Chondrocyte (in vitro differentiated cells): ENCODE data around the gene RCAN1. TPM values are rescaled to one million over a fixed set of nuclear protein-coding genes. Genes with fewer than 3 reads are reported as not detected.

Source experiments
- DNase-seq: peaks from one replicate; pipeline ENCODE4 v3.0.0; 2021; ENCODE audit warnings: mixed read lengths, low spot score
- H3K27ac Mint-ChIP-seq: one replicate; pipeline ENCODE4 v1.8.0; 2021; ENCODE audit warnings: mild to moderate bottlenecking, moderate library complexity, mixed read lengths; ENCODE audit not compliant: unreplicated experiment
- H3K27me3 Mint-ChIP-seq: 2 replicates; pipeline ENCODE4 v1.8.0; 2021; ENCODE audit warnings: low read depth, mixed read lengths
- H3K36me3 Mint-ChIP-seq: 2 replicates; pipeline ENCODE4 v1.8.0; 2021; ENCODE audit warnings: low read depth, mixed read lengths
- H3K4me1 Mint-ChIP-seq: 2 replicates; pipeline ENCODE4 v1.8.0; 2021; ENCODE audit warnings: low read depth, mild to moderate bottlenecking, mixed read lengths
- H3K4me3 Mint-ChIP-seq: one replicate; pipeline ENCODE4 v1.8.0; 2021; ENCODE audit warnings: mild to moderate bottlenecking, moderate library complexity, mixed read lengths; ENCODE audit not compliant: unreplicated experiment
- H3K9me3 Mint-ChIP-seq: 2 replicates; pipeline ENCODE4 v1.8.0; 2021; ENCODE audit warnings: low read depth, mixed read lengths
- CTCF ChIP-seq: fragments of 200-600 bp; sonication (generic); IDR thresholded peaks from 2 replicates; pipeline ENCODE4 v1.5.0; 2021; ENCODE audit warnings: antibody characterized with exemption, mild to moderate bottlenecking, moderate library complexity
- total RNA-seq: library from RNA; stranded (reverse); gene quantifications from 3 replicates; pipeline ENCODE4 v1.2.1, GENCODE V29; 2021

Gene RCAN1
- total RNA-seq, 1 donor from 2014 or later = 80.9 TPM

DNA sequence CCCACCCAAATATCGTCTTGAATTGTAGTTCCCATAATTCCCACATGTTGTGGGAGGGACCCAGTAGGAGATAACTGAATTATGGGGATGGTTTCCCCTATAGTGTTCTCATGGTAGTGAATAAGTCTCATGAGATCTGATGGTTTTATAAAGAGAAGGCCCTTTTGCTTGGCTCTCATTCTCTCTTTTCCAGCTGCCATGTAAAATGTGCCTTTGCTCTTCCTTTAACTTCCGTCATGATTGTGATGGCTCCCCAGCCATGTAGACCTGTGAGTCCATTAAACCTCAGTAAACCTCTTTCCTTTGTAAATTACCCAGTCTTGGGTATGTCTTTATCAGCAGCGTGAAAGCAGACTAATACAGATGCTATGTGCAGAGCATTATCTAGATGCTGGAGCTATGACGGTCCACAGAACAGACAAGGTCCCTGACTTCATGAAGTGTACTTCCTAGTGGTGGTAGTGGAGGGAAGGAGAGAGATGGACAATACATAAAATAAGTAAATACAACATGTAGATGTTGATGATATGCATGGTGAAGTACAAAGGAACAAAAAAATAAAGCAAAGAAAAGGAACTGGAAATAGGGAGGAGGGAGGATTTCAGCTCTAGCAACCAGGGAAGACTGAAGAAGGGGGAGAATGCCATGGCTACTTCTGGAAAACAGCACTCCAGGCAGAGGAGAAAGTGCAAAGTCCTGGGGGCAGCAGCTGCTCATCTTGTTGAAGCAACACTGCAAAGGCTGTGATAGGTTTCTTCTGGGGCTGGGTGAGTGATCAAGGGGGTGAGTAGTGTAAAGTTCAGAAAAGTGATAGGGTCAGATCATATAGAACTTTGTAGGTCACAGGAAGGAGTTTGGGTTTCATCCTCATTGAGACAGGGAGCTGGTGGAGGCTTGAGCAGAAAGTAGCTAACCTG lies 6.8 kb upstream of the RCAN1 start:
- no peak for DNase-seq
- Mint-ChIP-seq H3K27ac (no peak overlapping the region), H3K36me3 (no peaks in the 10 kb centered on the region), H3K4me1 (no peaks in the 10 kb centered on the region), H3K9me3 (no peaks in the 10 kb centered on the region), H3K4me3 (no peak overlapping the region), H3K27me3 (peaks cover 36% of the 10 kb centered on the region)
- TF ChIP-seq CTCF = no peak

GRCh38 chr21:34619841-34620665 lies 5.1 kb upstream of the RCAN1 start:
- Mint-ChIP-seq H3K27ac (no peak overlapping the region), H3K4me1 (peaks cover 5% of the 10 kb centered on the region), H3K9me3 (no peaks in the 10 kb centered on the region), H3K36me3 (no peaks in the 10 kb centered on the region), H3K4me3 (no peak overlapping the region), H3K27me3 (peaks cover 30% of the 10 kb centered on the region)
- no peak for DNase-seq
- TF ChIP-seq CTCF = no peak

GRCh38 chr21:34618941-34619340 lies 4.0 kb upstream of the RCAN1 start:
- no peak overlapping the region for H3K4me3 Mint-ChIP-seq
- H3K36me3 Mint-ChIP-seq = no peaks in the 10 kb centered on the region
- no peak for DNase-seq
- peaks cover 30% of the 10 kb centered on the region for H3K27me3 Mint-ChIP-seq
- peaks cover 8% of the 10 kb centered on the region for H3K4me1 Mint-ChIP-seq
- H3K27ac Mint-ChIP-seq = no peak overlapping the region
- TF ChIP-seq CTCF = no peak
- H3K9me3 Mint-ChIP-seq = no peaks in the 10 kb centered on the region

DNA sequence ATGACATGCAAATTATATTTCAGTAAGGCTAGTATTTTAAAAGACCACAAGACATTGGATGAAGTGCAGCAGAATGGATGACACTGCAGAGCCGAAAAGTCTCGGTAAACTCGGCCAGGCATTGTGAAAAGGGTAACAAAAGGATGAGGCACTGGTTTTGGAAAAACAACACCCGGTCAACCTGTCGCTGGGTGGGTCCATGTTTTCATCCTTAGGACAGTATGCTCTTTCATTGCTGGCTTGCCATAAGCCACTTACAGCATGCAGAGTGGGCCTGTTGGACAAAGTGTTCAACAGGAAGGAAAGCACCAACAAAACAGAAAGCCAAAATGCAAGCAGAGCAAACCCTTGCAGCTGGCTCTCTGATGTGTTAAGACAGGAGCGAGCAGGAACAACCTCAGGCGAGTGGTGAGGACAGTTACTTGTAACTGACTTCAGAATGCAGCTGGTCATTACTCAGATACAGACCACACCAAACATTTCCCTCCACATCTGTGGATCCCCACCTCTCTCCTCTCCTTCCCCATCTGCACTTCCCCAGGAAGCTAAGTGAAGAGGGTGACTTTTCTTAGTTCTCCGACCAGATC lies 2.9 kb upstream of the RCAN1 start:
- no peak for DNase-seq
- H3K4me3 Mint-ChIP-seq = no peak overlapping the region
- TF ChIP-seq CTCF = no peak
- H3K27me3 Mint-ChIP-seq = peaks cover 19% of the 10 kb centered on the region
- no peak overlapping the region for H3K27ac Mint-ChIP-seq
- no peaks in the 10 kb centered on the region for H3K36me3 Mint-ChIP-seq
- no peaks in the 10 kb centered on the region for H3K9me3 Mint-ChIP-seq
- H3K4me1 Mint-ChIP-seq = peaks cover 17% of the 10 kb centered on the region

DNA sequence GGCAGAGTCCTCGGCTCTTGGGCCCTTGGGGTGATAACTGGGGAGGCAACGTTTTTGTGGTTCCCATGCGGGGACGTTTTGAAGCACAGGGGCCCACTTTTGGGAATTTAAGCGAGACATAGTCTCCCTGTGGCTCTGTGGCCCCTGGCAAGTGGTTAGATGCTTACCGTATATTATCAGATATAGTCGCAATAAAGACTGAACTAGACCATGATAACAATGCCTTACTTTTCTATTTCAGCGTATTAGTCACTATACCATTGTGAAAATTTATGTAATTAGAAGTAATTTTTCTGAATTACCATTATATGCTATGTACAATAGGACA lies 538 bp upstream of the RCAN1 start:
- peak overlapping the region; percentile 84 for H3K4me3 Mint-ChIP-seq
- peaks cover 19% of the 10 kb centered on the region for H3K4me1 Mint-ChIP-seq
- H3K27me3 Mint-ChIP-seq = peaks cover 6% of the 10 kb centered on the region
- H3K36me3 Mint-ChIP-seq = no peaks in the 10 kb centered on the region
- TF ChIP-seq CTCF = no peak
- H3K27ac Mint-ChIP-seq = peak overlapping the region; percentile 84
- DNase-seq = no peak
- no peaks in the 10 kb centered on the region for H3K9me3 Mint-ChIP-seq
